Adrenal gland (tissue), 12 donors: ENCODE results near the gene FMNL2. TPM values are rescaled to one million over a fixed set of nuclear protein-coding genes. Genes with fewer than 3 reads are reported as not detected.

Source experiments
- DNase-seq, 7 donors: peaks; one replicate each; pipeline ENCODE4 v3.0.0-alpha.2; 2019 to 2020
- H3K27ac ChIP-seq, 5 donors: fragments of 200-600 bp; sonication (generic) in 4 of 5; 1 replicate in 3 of 5; 2 replicates in 2 of 5; pipeline versions ENCODE4 v1.5.1 to v1.8.0; 2016 to 2020; ENCODE audit warnings: mild to moderate bottlenecking in 1 of 5
- H3K27me3 ChIP-seq: fragments of 200-600 bp; 2 replicates; pipeline ENCODE4 v1.8.0; 2021
- H3K36me3 ChIP-seq, 2 donors: fragments of 200-600 bp; replicated peaks in 1 of 2; 1 replicate in 1 of 2; 2 replicates in 1 of 2; pipeline versions ENCODE4 v1.5.1 to v1.8.0; 2018 to 2022
- H3K4me1 ChIP-seq, 2 donors: fragments of 200-600 bp; replicated peaks in 1 of 2; 1 replicate in 1 of 2; 2 replicates in 1 of 2; pipeline versions ENCODE4 v1.5.1 to v1.8.0; 2018 to 2021
- H3K4me3 ChIP-seq, 4 donors: fragments of 200-600 bp; sonication (generic) in 3 of 4; one replicate each; pipeline ENCODE4 v1.5.1; 2016 to 2018
- H3K9me3 ChIP-seq, 3 donors: fragments of 200-600 bp; sonication (generic) in 1 of 3; replicated peaks in 1 of 3; 1 replicate in 2 of 3; 2 replicates in 1 of 3; pipeline versions ENCODE4 v1.5.1 to v1.8.0; 2016 to 2021
- CTCF ChIP-seq, 6 experiments: fragments of 450-650 bp in 4 of 6; fragments of 200-600 bp in 2 of 6; sonication (generic) in 1 of 6; IDR thresholded peaks; 1 replicate in 5 of 6; 2 replicates in 1 of 6; pipeline versions ENCODE4 v1.5.1 to v1.8.0; 2016 to 2021; ENCODE audit warnings: antibody characterized with exemption in 6 of 6, mild to moderate bottlenecking in 2 of 6, moderate library complexity in 1 of 6
- POLR2A ChIP-seq, 2 donors: fragments of 450-650 bp; IDR thresholded peaks; one replicate each; pipeline ENCODE4 v1.6.1; 2017; ENCODE audit warnings: antibody characterized with exemption in 2 of 2, mild to moderate bottlenecking in 2 of 2, moderate library complexity in 1 of 2
- WGBS, 4 donors: extraction: QIAGEN DNeasy Blood & Tissue Kit in 2 of 4; methylation state at CpG; one replicate each; pipeline versions ENCODE4 v1.1.5 to v1.1.7; 2013 to 2017; 5-methylcytosine and 5-hydroxymethylcytosine counted together
- intact Hi-C, 2 donors: fragments of 100-400 bp; cut with DNase I; formaldehyde crosslinking; loops; one replicate each; pipeline versions ENCODE4 v1.14.1 to v1.15.0; 2022 to 2023
- polyA plus RNA-seq, 3 donors: library from polyadenylated mRNA; stranded (reverse); fragments of 200-250 nt in 2 of 3; fragments of 350-450 nt in 1 of 3; fragmentation: Illumina TruSeq in 1 of 3; extraction: RNeasy Lipid Tissue Mini Kit (QIAGEN cat#74804) in 1 of 3; gene quantifications; one replicate each; pipeline ENCODE4 v1.2.3, GENCODE V29; 2013 to 2014
- total RNA-seq, 9 donors: library from RNA; depleted of rRNA in 4 of 9; stranded (reverse); fragments of >200 nt in 4 of 9; fragments of 120-200 nt in 1 of 9; fragmentation: NEBNext Ultra II Directional in 1 of 9; extraction: Animal tissue kit (Norgen Biotek cat#: 25700) in 1 of 9; gene quantifications; one replicate each; pipeline versions ENCODE4 v1.1.0 to v1.2.4, GENCODE V29; 2013 to 2023
- donor health status: healthy with polysubstance abuse.
- donor health status: Bipolar disorder and iron deficiency.
- donor health status: DM: yes; HTN: yes; CAD: no.
- donor health status: DM: no; HTN: no; CAD: no.
- donor health status: DM: no; HTN: no; CAD: no.
- donor health status: DM: yes; HTN: yes; CAD: no.

FMNL2 gene
- total and polyA plus RNA-seq, 12 donors = 23.5 to 54.2 (median 36.7) TPM

DNA sequence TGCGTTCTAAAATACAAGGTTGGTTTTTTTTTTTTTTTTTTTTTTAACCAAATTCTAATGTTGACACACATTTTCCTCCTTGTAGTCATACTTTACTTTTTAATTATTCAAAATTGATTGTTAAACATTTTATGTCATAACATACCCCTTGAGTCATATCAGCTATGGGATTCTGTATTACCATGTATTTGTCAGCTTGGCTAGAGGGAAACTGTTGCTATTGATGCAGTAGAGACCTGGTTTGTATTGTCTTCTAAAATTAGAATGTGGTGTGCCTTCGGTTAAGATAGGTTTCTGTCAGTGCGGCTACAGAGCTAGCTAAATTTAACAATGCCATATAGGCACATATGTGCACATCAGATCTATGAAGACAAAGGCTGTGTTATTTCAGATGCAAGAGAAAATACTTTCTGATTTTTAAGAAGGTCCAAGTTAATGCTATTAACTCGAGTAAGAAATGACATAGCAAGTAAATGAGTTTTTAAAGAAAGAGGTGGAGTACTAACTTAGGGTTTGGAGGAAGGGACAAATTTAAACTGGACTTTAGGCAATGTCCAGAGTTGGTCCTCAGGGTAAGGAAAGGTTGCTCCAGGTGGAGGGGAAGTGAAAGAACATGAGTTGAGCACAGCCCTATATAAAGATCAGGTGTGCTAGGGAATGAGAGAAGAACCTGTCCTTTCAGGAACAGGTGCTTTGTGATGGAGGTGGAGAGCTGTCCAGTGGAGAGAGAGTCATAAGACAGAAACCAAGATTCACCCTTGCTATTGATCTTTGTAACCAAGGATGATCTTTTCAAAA lies 230.0 kb downstream of the FMNL2 start:
- Histone ChIP-seq H3K36me3 (no peaks in the 10 kb centered on the region), H3K9me3 (no peaks in the 10 kb centered on the region), H3K27ac (no peak overlapping the region), H3K4me3 (no peak overlapping the region), H3K4me1 (peaks cover 6 to 15% of the 10 kb centered on the region in 2 donors), H3K27me3 (no peaks in the 10 kb centered on the region)
- no peak for TF ChIP-seq CTCF (IDR thresholded peaks at IDR 0.05)
- no peak for TF ChIP-seq POLR2A (IDR thresholded peaks at IDR 0.05)
- DNase-seq = no peak
- intact Hi-C loops = no loop called here
- 85 to 93% (median 91%) methylated on average over 4 of the region's 4 CpGs for WGBS, 4 donors

GRCh38 chr2:152565884-152566727 lies 231.1 kb downstream of the FMNL2 start:
- Histone ChIP-seq H3K9me3 (no peaks in the 10 kb centered on the region), H3K4me3 (no peak overlapping the region), H3K27ac (no peak overlapping the region), H3K36me3 (no peaks in the 10 kb centered on the region), H3K27me3 (no peaks in the 10 kb centered on the region), H3K4me1 (peaks cover 14 to 27% of the 10 kb centered on the region in 2 donors)
- intact Hi-C loops = no loop called here
- no peak for TF ChIP-seq CTCF (IDR thresholded peaks at IDR 0.05)
- no peak for TF ChIP-seq POLR2A (IDR thresholded peaks at IDR 0.05)
- DNase-seq = no peak
- 83 to 97% (median 91%) methylated on average over 9 of the region's 9 CpGs for WGBS, 4 donors

DNA sequence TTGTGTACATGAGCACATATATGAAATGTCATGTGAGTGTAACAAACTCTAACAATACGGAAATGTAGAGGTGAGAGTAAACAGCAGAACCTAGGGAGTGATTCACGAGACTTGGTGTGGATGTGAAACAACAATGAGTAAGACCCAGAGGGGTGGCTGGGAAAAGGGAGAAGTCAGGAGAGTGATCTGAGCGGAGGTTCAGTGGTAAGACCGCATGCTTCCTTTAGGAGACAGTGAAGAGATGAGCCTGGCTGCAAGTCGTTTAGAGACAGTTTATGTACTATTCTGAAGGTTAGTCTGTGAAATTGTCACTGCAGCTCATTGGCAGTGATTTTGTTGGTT lies 231.7 kb downstream of the FMNL2 start:
- no peaks in the 10 kb centered on the region for H3K36me3 ChIP-seq

More for the DNA sequence above, 231.7 kb downstream of the FMNL2 start:
- 69 to 80% (median 75%) methylated on average over 5 of the region's 5 CpGs for WGBS, 4 donors
- no peak overlapping the region for H3K4me3 ChIP-seq
- H3K4me1 ChIP-seq = peaks cover 20 to 32% of the 10 kb centered on the region in 2 donors
- H3K27me3 ChIP-seq = no peaks in the 10 kb centered on the region
- H3K9me3 ChIP-seq = no peaks in the 10 kb centered on the region
- intact Hi-C loops = no loop called here
- H3K27ac ChIP-seq = no peak overlapping the region
- TF ChIP-seq POLR2A (IDR thresholded peaks at IDR 0.05) (no peak), CTCF (IDR thresholded peaks at IDR 0.05) (no peak)
- DNase-seq = peak in 2 of 7 donors; percentile 35 to 44
